ENCODE data around the gene CCN5. TPM values are rescaled to one million over a fixed set of nuclear protein-coding genes. Genes with fewer than 3 reads are reported as not detected.

CCN5 gene
- total and polyA plus RNA-seq, 2 of the 13 experiments (the other 11 are each of a cell fraction or from before 2014, with no cell fraction given): 0.12 TPM; not detected in 1

DNA sequence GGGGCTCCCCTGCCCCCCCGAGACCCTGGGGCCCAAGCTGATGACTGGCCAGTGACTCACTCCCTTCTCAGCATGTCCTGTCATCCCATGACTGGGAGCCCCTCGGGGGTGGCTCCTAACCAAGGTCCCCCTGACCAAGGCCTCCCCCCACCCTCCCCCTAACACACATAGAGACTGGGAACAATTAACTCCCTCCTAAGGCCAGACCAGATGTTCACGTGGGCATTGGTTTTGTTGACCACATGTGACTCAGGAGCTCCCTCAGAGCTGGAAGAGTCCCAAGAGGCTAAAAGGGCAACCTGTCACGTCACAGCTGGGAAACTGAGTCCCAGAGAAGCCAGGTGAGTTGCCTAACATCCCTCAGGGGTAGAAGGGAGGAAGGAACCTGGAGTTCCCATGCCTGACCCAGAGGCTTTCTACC is 10.6 kb upstream of the CCN5 start:
- ChIA-PET CTCF (ENCODE audit: low intra/inter-chr PET ratio, low total read pairs) (no interaction called here), POLR2A (no interaction called here)
- no peak overlapping the region for H2AFZ ChIP-seq (ENCODE audit: low read length)
- BruUV-seq (replicated peaks): no TSS peak
- peaks cover 6 to 37% of the 10 kb centered on the region in 2 experiments; a peak in 3 of 5 replicates for H3K27me3 ChIP-seq (ENCODE audit: control insufficient read depth in 1 of 2, insufficient read depth in 2 of 2, low read length in 2 of 2)
- no peak for ATAC-seq
- DNase-seq (ENCODE audit: low spot score): no peak
- H3K79me2 ChIP-seq (ENCODE audit: insufficient read depth, low read length): no peaks in the 10 kb centered on the region
- peaks cover 8% of the 10 kb centered on the region; the same call in 1 of the 2 replicates for H3K4me1 ChIP-seq (ENCODE audit: insufficient read depth, low read length)
- H3K4me2 ChIP-seq (ENCODE audit: low read depth, low read length): no peak overlapping the region
- FAIRE-seq: no peak
- no peak overlapping the region for H3K9ac ChIP-seq (ENCODE audit: insufficient read depth, low read depth, low read length)
- intact Hi-C loops (cut with micrococcal nuclease; ENCODE audit: unreplicated experiment): no loop called here
- no peaks in the 10 kb centered on the region for H3K36me3 ChIP-seq (replicated peaks in 1 of 2; ENCODE audit: control insufficient read depth in 1 of 2, insufficient read depth in 2 of 2, low read length in 2 of 2)
- H3K9me3 ChIP-seq (ENCODE audit: low read length): no peaks in the 10 kb centered on the region
- H4K20me1 ChIP-seq (ENCODE audit: insufficient read depth, low read length): no peaks in the 10 kb centered on the region
- no peak overlapping the region for H3K4me3 ChIP-seq (replicated peaks in 1 of 3; ENCODE audit: insufficient read depth in 1 of 3, low read depth in 2 of 3, low read length in 3 of 3)
- 0% methylated on average over 3 of the region's 4 CpGs for WGBS (ENCODE audit: low lambda C conversion rate)
- in situ Hi-C loops (cut with HindIII; ENCODE audit: extremely low pct_ligation_motif_present, low pct_unique_long_range_greater_than_20kb): no loop called here
- TF ChIP-seq AGO1 (IDR thresholded peaks at IDR 0.05; ENCODE audit: low read depth, low read length, poor library complexity, severe bottlenecking) (no peak), CREB1 (IDR thresholded peaks at IDR 0.05) (peak; percentile 62), CREB1 (CRISPR knock-in tag; IDR thresholded peaks at IDR 0.05) (no peak), KAT2B (IDR thresholded peaks at IDR 0.05; ENCODE audit: borderline replicate concordance, low read depth, low read length) (no peak), FOSL2 (CRISPR knock-in tag; IDR thresholded peaks at IDR 0.05) (peak; percentile 71)
- H3K27ac ChIP-seq (ENCODE audit: extremely low read length, insufficient read depth, low read length): no peak overlapping the region

- FAIRE-seq: no peak
- CTCF ChIA-PET (ENCODE audit: low intra/inter-chr PET ratio, low total read pairs): no interaction called here
Observed at GRCh38 chr20:44705364-44706094, 9.6 kb upstream of the CCN5 start.

More at GRCh38 chr20:44705364-44706094, 9.6 kb upstream of the CCN5 start:
- Histone ChIP-seq H3K9ac (ENCODE audit: insufficient read depth, low read depth, low read length) (no peak overlapping the region), H4K20me1 (ENCODE audit: insufficient read depth, low read length) (no peaks in the 10 kb centered on the region), H3K27ac (ENCODE audit: extremely low read length, insufficient read depth, low read length) (no peak overlapping the region), H3K36me3 (replicated peaks in 1 of 2; ENCODE audit: control insufficient read depth in 1 of 2, insufficient read depth in 2 of 2, low read length in 2 of 2) (no peaks in the 10 kb centered on the region), H3K9me3 (ENCODE audit: low read length) (no peaks in the 10 kb centered on the region), H3K79me2 (ENCODE audit: insufficient read depth, low read length) (no peaks in the 10 kb centered on the region), H3K4me1 (ENCODE audit: insufficient read depth, low read length) (peaks cover 8% of the 10 kb centered on the region; the same call in 1 of the 2 replicates), H3K4me2 (ENCODE audit: low read depth, low read length) (no peak overlapping the region), H3K4me3 (replicated peaks in 1 of 3; ENCODE audit: insufficient read depth in 1 of 3, low read depth in 2 of 3, low read length in 3 of 3) (no peak overlapping the region), H2AFZ (ENCODE audit: low read length) (no peak overlapping the region), H3K27me3 (ENCODE audit: control insufficient read depth in 1 of 2, insufficient read depth in 2 of 2, low read length in 2 of 2) (peaks cover 7 to 33% of the 10 kb centered on the region in 2 experiments; a peak in 3 of 5 replicates)
- WGBS (ENCODE audit: low lambda C conversion rate): 10% methylated on average over 4 of the region's 4 CpGs
- in situ Hi-C loops (cut with HindIII; ENCODE audit: extremely low pct_ligation_motif_present, low pct_unique_long_range_greater_than_20kb): no loop called here
- ATAC-seq (no peak), DNase-seq (ENCODE audit: low spot score) (no peak)
- BruUV-seq (replicated peaks): no TSS peak
- intact Hi-C loops (cut with micrococcal nuclease; ENCODE audit: unreplicated experiment): no loop called here
- POLR2A ChIA-PET: no interaction called here
- TF ChIP-seq, protein P1, sequence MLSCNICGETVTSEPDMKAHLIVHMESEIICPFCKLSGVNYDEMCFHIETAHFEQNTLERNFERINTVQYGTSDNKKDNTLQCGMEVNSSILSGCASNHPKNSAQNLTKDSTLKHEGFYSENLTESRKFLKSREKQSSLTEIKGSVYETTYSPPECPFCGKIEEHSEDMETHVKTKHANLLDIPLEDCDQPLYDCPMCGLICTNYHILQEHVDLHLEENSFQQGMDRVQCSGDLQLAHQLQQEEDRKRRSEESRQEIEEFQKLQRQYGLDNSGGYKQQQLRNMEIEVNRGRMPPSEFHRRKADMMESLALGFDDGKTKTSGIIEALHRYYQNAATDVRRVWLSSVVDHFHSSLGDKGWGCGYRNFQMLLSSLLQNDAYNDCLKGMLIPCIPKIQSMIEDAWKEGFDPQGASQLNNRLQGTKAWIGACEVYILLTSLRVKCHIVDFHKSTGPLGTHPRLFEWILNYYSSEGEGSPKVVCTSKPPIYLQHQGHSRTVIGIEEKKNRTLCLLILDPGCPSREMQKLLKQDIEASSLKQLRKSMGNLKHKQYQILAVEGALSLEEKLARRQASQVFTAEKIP (CRISPR knock-in tag; IDR thresholded peaks at IDR 0.05; ENCODE audit: borderline replicate concordance): no peak
- peak; percentile 77; the same call in 1 of the 2 replicates for TF ChIP-seq NBN (conservative IDR thresholded peaks at IDR 0.05)
